Activated CD8-positive, alpha-beta memory T cell treated with anti-CD3 and anti-CD28 coated beads, Interleukin-2, amount 50 U/mL, for 24 hours (primary cell): ENCODE data around the gene RDH11.
"Not testable (repeated sequence)": the region's sequence is repeated elsewhere in the genome, so short reads cannot be mapped to it uniquely, and the experiment has no call there.

Source experiments
- DNase-seq: peaks from one replicate; pipeline ENCODE4 v3.0.0-alpha.2; 2020; ENCODE audit errors: extremely low read depth

The RDH11 gene, protein sequence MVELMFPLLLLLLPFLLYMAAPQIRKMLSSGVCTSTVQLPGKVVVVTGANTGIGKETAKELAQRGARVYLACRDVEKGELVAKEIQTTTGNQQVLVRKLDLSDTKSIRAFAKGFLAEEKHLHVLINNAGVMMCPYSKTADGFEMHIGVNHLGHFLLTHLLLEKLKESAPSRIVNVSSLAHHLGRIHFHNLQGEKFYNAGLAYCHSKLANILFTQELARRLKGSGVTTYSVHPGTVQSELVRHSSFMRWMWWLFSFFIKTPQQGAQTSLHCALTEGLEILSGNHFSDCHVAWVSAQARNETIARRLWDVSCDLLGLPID

DNA sequence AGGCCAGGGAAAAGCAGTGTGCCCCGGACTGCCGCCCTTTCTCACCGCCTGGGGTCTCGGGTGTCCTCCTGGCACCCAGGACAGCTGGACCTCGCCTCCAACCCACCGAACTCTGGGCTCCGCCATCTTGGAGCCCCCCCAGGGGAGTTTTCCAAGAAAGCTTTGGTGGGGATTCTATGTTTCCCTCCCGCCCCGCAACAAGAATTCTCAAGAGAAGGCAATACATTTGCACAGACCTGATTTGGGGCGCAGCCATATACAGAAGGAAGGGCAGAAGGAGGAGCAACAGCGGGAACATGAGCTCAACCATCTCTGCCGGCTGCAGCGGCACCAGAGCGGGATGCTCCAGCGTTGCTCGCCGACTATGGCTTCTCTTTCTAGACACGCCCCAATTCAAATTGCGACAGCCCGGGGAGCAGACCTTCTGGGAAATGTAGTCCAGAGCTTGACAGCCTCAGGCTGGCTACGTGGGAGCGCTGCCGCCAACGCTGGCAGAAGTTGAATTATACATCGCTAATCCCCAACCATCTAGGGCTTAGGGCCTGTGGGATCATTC is at the start of gene RDH11:
Gene RDH11, minus strand, starts transcription at position 371 of the 556 bp plus-strand sequence. Its CDS starts 61 bp downstream, at position 310.
- DNase-seq: peak; percentile 65

DNA sequence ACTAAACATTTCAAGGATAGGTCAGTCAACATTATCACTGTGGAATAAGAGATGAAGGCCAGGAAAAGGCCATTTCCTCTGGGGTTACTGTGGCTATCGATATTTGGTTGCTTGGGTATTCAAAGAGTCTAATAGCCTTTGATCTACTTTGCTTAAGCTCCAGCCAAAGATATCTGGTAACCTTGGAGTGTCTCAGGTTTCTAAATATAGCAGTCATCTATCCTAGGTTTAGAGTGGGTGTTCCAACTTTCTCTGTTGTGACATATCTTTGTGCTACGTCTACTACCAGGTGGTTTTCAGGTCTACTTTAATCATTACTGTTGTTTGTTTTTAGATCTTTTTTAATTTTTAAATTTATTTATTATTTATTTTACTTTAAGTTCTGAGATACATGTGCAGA is 48.5 kb upstream of the RDH11 start:
- no peak for DNase-seq

DNA sequence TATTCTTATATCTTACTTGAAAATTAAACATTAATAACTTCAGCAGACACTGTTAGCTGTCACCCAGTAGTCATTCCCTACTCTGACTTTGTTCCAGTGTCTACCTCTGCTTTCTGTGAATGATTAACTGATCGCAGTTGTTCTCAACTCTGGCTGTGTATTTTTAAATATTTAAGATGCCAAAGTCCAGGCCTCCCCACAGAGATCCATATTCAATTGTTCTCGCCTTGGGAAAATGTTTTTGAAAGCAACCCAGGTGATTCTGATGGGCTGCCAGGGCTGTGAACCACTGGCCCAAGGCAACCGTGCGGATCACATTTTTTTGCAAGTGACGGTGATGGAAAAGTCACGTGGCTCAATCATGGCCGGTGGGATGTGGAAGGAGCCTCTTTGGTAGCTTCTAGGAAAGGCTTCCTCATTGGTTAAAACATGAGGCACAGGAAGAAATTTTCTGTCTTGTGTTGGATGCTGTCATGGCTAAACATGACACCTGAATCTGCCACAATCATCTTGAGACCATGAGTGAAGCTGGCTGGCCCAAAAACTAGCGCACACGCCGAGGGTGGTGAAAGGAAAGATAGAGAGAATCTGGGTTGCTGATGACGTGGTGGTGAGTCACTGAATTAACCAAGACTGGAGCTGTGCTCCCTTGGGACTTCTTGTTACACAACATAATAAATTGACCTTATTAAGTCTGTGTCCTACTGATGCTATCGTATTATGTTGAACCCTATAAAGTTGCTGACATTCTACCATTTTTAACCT is 43.4 kb upstream of the RDH11 start:
- no peak for DNase-seq

DNA sequence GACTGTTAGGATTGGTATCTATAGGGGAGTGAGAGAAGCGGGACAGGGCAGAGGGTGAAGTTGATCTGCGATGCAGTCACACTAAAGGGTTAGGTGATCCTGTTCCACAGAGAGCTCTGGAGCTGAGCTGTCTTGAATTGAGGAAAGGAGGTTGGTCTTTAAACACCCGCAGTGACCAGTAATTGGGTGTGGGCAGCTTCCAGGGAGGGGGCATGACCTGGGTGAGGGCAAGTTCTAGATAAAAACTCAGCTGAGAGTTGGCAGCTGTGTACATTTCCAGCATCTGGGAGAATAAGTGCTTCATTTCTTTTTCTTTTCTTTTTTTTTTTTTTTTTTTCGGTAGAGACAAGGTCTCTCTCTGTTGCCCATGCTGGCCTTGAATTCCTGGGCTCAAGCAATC is 41.2 kb upstream of the RDH11 start:
- no peak for DNase-seq

DNA sequence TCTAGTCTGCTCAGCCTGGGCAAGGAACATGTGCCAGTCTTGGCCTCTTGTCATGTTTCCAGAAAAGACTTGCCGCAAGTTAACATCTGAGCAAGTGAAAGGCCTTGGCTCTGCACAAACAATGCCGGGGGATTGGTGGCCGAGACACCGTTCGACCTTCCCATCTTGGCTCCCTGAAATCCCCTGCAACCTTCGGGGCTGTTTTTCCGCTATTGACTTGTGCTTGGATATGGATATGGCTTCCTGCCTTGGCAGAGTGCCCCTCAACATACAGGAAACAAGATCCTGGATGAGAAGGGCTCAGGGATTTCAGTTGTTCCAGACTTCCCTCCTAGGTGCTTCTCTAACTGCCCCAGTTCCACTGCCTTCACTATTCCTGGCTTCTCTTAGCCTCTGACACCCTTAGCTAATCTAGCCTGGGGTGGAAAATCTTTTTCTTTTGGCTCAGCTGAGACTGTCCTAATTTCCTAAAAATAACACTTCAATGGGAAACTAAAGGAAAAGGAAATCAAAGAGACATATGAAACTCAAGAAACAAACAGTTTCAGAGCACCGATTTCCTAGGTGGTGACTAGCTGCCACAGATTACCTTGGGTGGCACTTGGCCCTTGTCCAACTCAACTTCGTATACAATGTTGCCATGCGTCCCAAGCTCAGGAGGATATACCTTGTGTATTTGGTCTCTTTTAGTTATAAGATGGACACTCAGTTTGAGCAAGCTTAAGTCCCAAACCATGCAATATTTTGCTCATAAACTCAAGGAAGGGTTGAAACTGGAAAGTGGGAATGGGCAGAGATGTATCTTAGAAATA is 40.0 kb upstream of the RDH11 start:
- DNase-seq: no peak

DNA sequence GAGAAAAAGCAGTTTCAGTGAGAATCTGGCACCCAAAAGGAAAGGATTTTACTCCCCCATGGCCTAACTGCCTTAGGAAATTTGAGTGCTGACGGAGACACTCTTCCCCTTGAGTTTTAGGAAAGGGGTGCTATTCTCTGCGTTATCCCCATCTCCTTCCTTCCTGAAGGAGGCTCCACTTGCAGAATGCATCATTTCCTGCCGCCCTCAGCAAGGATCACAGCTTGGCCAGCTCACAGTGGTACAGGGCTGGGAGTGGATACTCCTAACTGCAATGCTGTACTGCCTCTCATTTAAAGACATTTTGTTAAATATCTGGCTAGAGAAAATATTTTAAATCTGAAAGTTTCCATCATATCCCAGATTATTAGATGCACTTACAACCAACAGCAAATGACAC is 39.1 kb upstream of the RDH11 start:
- DNase-seq: no peak

DNA sequence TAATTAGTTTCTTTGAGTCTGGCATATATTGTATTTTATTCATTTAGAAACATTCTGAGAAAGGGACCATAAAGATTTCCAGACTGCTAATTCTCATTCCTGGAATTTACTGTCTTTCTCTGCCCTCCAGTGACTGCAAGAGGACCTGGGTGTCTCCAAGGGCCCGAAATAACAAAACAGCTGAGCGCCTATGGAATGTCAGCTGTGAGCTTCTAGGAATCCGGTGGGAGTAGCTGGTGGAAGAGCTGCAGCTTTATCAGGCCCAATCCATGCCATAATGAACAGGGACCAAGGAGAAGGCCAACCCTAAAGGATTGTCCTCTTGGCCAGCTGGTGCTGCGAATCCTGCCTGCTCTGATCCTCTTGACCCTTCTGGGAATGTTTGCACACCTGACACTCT is 38.1 kb upstream of the RDH11 start:
- DNase-seq: no peak

DNA sequence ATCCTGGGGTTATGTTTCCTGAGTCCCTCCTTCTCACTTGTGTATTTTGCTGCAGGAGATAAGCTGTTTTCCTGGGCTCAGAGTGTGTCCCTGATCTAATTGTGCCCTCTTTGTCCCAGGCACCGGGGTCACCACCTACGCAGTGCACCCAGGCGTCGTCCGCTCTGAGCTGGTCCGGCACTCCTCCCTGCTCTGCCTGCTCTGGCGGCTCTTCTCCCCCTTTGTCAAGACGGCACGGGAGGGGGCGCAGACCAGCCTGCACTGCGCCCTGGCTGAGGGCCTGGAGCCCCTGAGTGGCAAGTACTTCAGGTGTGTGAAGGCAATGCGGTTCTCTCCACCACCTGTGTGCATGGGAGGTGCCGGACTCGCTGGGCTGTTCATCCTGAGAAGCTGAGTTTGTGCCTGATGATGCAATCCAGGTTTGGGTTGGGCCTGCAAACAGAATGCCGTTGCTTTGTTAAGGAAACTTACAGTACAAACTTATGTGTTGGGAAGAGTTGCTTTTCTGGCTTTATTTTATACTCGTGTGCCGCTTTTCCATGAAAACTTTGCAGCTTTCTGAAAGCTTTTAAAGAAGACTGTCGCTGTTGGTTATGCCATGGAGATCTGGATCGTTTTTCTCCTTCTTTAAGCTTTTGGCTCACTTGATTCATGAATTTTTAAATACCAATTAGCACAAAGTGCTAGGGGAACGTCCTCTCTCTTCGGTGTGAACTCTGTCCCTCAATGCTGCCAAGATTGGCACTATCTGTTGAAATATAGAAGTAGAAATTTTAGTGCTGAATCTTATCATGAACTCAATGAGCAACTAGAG is 33.7 kb upstream of the RDH11 start:
- DNase-seq: no peak

DNA sequence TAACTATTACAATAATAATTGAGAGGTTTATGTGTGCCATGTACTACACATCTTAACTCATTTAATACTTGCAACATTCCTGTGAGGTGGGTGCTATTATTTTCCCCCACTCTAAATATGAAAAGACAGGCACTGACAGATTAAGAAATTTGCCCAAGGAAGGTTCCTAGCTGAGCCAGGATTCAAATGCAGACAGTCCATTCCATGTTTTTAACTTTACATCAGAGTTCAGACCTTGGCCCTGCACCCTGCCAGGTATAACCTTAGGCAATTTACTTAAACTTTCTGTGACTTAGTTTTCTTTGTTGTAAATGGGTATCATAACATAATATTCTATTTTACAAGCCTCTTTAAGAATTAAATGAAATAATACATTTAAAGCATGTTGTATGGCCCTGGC is 32.7 kb upstream of the RDH11 start:
- DNase-seq: no peak

DNA sequence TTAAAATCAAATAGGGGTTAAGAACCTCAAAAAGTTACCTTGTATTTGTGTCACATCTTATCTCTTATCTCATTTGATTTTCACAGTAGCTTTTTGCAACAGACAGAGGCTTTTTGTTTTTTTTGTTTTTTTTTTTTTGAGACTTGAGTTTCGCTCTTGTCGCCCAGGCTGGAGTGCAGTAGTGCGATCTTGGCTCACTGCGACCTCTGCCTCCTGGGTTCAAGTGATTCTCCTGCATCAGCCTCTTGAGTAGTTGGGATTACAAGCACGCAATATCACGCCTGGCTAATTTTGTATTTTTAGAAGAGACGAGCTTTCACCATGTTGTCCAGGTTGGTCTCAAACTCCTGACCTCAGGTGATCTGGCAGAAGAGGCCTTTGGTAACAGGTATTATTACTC is 31.8 kb upstream of the RDH11 start:
- no peak for DNase-seq

DNA sequence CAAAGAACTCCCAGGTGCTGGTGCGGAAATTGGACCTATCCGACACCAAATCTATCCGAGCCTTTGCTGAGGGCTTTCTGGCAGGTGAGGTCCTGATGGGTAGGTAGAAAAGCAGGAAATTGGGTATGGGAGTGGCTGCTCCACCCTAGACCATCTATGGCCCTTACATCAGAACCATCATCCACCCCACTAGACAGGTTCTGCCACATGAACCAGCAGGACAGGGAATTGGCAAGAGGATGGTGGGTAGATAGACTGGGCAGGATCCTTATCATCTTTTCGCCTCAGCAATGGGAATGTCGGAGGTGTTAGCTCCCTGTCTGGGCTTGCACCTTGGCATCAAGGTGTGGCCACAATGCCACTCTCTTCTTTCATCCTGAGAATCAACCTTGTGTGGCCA is 29.6 kb upstream of the RDH11 start:
- no peak for DNase-seq

DNA sequence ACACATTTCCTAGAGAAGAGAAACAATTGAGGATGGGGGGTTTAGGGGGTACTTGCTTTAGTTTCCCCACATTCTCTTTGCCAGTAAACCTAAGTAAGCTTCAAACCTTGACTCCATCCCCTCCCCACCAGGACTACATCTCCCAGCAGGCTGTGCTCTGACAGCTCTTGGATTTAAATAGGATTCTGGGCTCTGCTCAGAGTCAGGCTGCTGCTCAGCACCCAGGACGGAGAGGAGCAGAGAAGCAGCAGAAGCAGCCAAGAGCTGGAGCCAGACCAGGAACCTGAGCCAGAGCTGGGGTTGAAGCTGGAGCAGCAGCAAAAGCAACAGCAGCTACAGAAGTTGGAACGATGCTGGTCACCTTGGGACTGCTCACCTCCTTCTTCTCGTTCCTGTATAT is 26.7 kb upstream of the RDH11 start:
- DNase-seq: no peak

DNA sequence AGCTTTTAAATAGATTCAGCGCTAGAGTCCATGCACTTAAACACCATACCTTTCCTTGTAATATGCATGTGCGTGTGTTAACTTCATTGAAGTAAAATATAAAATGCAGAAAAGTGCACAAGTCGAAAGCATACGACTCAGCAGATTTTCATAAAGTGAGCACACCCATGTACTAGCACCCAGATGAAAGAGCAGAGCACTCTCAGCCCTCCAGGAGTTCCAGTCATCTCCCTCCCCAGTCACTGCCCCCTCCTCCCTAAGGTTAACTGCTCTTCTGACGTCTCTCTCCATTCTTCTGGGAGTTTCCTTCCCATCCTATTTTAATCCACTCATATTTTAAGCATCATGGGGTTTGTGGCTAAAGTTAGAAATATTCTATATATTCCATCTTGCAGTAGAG is 26.3 kb upstream of the RDH11 start:
- DNase-seq: no peak

DNA sequence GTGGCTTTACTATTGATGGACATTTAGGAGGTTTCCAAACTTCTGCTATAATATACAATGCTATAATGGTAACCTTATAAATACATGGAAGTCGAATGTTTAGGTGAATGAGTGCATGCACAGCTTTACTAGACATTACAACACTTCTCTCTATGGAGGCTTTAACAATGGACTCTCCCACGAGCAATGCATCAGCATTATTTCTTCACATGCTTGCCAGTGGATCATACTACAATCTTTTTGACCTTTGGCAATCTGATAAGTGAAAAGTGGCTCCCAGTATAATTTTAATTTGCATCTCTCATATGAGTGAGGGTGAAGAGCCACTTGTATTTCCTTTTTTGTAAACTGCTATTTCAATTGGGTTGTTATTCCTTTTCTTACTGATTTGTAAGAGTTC is 24.3 kb upstream of the RDH11 start:
- no peak for DNase-seq

DNA sequence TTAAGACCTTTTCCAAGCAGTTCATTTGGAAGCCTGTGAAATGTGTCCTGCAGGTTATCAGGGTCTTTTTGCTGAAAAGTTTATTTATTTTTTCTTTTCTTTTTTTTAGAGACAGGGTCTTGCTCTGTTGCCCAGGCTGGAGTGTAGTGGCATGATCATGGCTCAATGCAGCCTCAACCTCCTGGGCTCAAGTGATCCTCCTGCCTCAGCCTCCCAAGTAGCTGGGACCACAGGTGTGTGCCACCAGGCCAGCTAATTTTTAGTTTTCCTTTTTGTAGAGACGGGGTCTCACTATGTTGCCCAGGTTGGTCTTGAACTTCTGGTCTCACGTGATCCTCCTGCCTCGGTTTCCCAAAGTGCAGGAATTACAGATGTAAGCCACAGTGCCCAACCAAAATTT is 23.8 kb upstream of the RDH11 start:
- not testable (repeated sequence) for DNase-seq

DNA sequence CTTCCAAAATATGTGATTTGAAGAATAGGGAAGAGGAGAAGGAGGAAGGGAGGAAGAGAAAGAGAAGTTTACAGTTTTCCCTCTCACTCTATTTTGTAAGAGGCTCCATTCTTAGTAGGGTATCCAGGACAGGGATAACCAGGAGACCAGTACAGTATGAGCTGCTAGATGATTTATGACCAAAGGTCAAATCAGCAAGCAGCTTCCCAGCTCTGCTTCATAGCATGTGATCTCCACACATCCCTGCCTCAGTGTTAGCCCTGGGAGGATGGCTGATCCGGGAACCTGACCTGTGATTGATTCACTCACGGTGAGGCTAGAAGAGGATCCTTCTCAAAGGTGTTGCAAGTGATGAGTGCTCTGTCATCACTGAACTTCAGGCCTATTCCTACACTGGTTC is 22.7 kb upstream of the RDH11 start:
- no peak for DNase-seq

DNA sequence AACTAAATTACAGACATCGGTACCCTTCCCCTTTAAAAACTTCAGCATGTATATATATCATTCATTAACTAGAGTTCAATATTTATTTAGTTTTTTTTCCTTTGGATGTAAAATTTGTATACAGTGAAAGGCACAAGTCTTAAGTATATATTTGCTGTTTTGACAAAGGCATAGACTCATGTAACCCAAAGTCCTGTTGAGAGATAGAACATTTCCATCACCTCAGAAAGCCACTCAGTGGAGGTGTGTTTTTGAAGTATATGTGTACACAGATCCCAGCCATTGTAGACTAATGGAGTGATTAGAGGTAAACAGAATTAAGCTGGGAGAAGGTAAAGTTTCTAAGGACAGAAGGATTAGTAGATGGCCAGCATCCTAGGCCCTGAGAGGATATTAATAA is 21.5 kb upstream of the RDH11 start:
- no peak for DNase-seq

DNA sequence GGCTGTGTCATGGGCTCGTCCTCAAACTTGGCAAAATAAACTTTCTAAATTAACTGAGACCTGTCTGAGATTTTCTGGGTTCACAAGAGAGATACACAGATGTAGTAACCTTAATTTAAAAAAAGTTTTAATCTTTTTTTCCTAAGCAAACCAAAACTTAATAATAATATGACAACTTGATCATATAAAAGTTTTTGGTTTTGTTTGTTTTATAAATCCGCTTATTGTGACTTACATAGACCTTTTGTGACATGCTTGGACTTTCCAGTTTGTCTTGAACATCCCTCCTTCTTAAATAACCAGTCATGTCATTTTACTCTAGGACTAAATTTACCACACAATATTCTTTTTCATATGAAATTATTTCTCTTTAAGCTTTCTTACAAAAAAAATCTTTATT is 14.6 kb upstream of the RDH11 start:
- DNase-seq: no peak

DNA sequence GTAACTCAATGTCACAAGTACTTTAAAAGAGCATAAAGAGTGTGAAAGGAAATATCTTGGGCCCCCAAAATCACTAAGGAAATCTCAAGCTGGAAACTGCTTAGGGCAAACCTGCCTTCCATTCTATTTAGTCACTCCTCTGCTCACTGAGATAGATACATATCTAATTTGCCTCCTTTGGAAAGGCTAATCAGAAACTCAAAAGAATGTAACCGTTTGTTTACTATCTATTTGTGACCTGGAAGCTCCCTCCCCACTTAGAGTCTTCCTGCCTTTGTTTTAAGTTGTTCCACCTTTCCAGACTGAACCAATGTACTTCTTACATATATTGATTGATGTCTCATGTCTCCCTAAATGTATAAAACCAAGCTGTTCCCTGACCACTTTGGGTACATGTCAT is 14.2 kb upstream of the RDH11 start:
- not testable (repeated sequence) for DNase-seq

DNA sequence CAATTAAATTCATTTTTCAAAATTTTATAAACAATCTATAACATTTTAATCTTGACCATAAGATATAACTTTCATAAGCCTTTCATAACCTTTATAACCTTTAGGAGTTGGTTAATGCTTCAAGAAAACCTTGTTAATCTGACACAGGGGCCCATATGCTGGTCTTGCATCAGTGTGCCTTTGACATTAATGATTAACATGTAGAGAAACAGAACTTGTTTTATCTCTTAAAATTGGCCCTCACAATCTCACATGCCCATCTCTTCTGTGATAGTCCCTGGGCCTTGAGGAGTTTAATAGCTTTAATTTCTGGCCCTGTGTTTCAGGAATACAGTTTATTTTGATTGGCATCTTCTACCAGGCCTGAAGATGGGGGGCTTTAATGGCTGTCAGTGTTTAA is 13.8 kb upstream of the RDH11 start:
- not testable (repeated sequence) for DNase-seq

DNA sequence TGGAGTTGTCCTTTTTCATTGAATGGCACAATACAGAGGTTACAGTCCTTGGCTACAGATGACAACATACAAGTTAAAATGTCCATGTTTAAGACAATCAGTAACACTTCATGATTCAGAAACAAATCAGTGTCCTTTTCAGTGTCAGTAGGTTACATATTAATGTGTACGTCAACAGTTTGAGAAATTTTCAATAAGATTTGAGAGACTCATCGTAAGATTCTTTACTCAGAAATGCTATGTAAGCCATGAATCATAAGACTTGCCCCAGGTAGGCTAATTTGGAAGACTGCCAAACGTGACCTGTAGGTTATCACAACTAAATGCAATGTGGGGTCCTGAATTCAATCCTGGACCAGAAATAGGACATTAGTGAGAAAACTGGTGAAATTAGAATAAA is 9.6 kb upstream of the RDH11 start:
- no peak for DNase-seq
